KBM-7 (cell line): ENCODE measurements around the gene AKT3.

Experiments
- DNase-seq: peaks from one replicate; pipeline ENCODE4 v3.0.0-alpha.2; 2015
- in situ Hi-C: fragments of 300-500 bp; cut with MboI; formaldehyde crosslinking; loops from 2 replicates; pipeline ENCODE4 v1.14.3; 2020; ENCODE audit warnings: low sequenced_read_pairs, low pct_unique_long_range_greater_than_20kb, mixed read lengths

The AKT3 gene

GRCh38 chr1:243465738-243466137 is 384.3 kb downstream of the AKT3 start:
- in situ Hi-C loops: no loop called here
- DNase-seq: no peak

GRCh38 chr1:243465081-243465480 is 385.0 kb downstream of the AKT3 start:
- in situ Hi-C loops: no loop called here
- no peak for DNase-seq

GRCh38 chr1:243462929-243463697 is 386.9 kb downstream of the AKT3 start:
- DNase-seq: no peak
- in situ Hi-C loops: no loop called here

- DNase-seq: no peak
- in situ Hi-C loops: no loop called here
Measured at GRCh38 chr1:243461700-243462099, 388.3 kb downstream of the AKT3 start.

- in situ Hi-C loops: no loop called here
Measured at GRCh38 chr1:243459059-243459458, 391.0 kb downstream of the AKT3 start.

GRCh38 chr1:243457363-243457982 is 392.6 kb downstream of the AKT3 start:
- in situ Hi-C loops: no loop called here
- no peak for DNase-seq

More at GRCh38 chr1:243459059-243459458, 391.0 kb downstream of the AKT3 start:
- DNase-seq: peak; percentile 82

- in situ Hi-C loops: no loop called here
- DNase-seq: no peak
Measured at GRCh38 chr1:243455760-243456651, 394.0 kb downstream of the AKT3 start.

- in situ Hi-C loops: no loop called here
- no peak for DNase-seq
Measured at GRCh38 chr1:243454328-243454997, 395.6 kb downstream of the AKT3 start.

- peak; percentile 82 for DNase-seq
- in situ Hi-C loops: no loop called here
Measured at GRCh38 chr1:243452092-243452491, 398.0 kb downstream of the AKT3 start.

GRCh38 chr1:243449373-243449772 is 400.7 kb downstream of the AKT3 start:
- DNase-seq: no peak
- in situ Hi-C loops: no loop called here

- in situ Hi-C loops: no loop called here
Measured at GRCh38 chr1:243447844-243448243, 402.2 kb downstream of the AKT3 start.

GRCh38 chr1:243447347-243447746 is 402.7 kb downstream of the AKT3 start:
- DNase-seq: peak; percentile 47
- in situ Hi-C loops: no loop called here

More at GRCh38 chr1:243447844-243448243, 402.2 kb downstream of the AKT3 start:
- DNase-seq: no peak

- in situ Hi-C loops: no loop called here
- no peak for DNase-seq
Measured at GRCh38 chr1:243443557-243443956, 406.5 kb downstream of the AKT3 start.

- no peak for DNase-seq
- in situ Hi-C loops: no loop called here
Measured at GRCh38 chr1:243441601-243442000, 408.4 kb downstream of the AKT3 start.

- no peak for DNase-seq
- in situ Hi-C loops: no loop called here
Measured at GRCh38 chr1:243440406-243440805, 409.6 kb downstream of the AKT3 start.

- in situ Hi-C loops: no loop called here
- no peak for DNase-seq
Measured at GRCh38 chr1:243438815-243439214, 411.2 kb downstream of the AKT3 start.
